PFSK-1 (cell line): Measurements from ENCODE around the gene EFCC1.

Experiments
- FOXP2 ChIP-seq: optimal IDR thresholded peaks from 2 replicates; pipeline ENCODE3; 2011; ENCODE audit warnings: borderline replicate concordance, control low read depth, inconsistent platforms; ENCODE audit not compliant: insufficient read depth; ENCODE audit errors: extremely low read length, extremely low read depth
- POLR2AphosphoS5 ChIP-seq: IDR thresholded peaks from 2 replicates; pipeline ENCODE4 v1.6.1; 2012; ENCODE audit warnings: low read depth, mild to moderate bottlenecking, control low read depth, low read length, moderate library complexity
- REST ChIP-seq, 2 experiments: IDR thresholded peaks; 2 replicates each; pipeline versions ENCODE4 v1.6.1 to v1.8.0; 2011 to 2012; ENCODE audit warnings: low read depth in 2 of 2, low read length in 2 of 2, control low read depth in 1 of 2, inconsistent platforms in 1 of 2, mild to moderate bottlenecking in 1 of 2, moderate library complexity in 1 of 2; ENCODE audit not compliant: insufficient read depth in 1 of 2
- SIN3A ChIP-seq: IDR thresholded peaks from 2 replicates; pipeline ENCODE4 v1.6.1; 2012; ENCODE audit warnings: mild to moderate bottlenecking, low read length, moderate library complexity, borderline replicate concordance; ENCODE audit not compliant: insufficient read depth
- TAF1 ChIP-seq: IDR thresholded peaks from 2 replicates; pipeline ENCODE4 v1.6.1; 2012; ENCODE audit warnings: low read length, control low read depth, borderline replicate concordance; ENCODE audit not compliant: insufficient read depth

Gene EFCC1

GRCh38 chr3:129061888-129062834 lies 61.1 kb downstream of the EFCC1 start:
- TF ChIP-seq TAF1 = no peak
- no peak for TF ChIP-seq REST (IDR thresholded peaks at IDR 0.05; ENCODE audit: insufficient read depth in 1 of 2, low read depth in 2 of 2, low read length in 2 of 2)
- TF ChIP-seq SIN3A = no peak
- no peak for TF ChIP-seq FOXP2
- TF ChIP-seq POLR2AphosphoS5 = no peak

DNA sequence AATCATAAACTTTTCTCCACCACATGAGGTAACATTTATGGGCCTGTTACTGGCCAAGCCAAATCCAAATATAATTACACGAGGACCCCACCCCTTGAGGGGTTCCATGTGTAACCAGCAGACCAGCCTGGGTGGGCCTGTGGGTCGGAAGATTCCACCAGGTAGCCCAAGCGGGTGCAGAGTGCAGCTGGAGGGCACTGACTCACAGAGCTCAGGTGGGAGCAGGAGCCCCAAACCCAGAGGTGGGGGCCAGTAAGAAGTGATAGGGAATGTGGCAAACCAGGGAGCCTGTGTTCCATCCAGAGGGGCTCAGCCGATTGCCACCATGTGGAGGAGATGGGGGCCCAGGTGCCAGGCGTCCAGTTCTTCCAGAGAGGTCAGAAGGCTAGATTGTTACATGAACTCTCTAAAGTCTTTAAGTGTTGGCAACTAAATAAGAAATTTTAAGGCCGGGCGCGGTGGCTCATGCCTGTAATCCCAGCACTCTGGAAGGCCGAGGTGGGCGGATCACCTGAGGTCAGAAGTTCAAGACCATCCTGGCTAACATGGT lies 62.1 kb downstream of the EFCC1 start:
- TF ChIP-seq TAF1 (no peak), FOXP2 (no peak), SIN3A (no peak), REST (IDR thresholded peaks at IDR 0.05; ENCODE audit: insufficient read depth in 1 of 2, low read depth in 2 of 2, low read length in 2 of 2) (no peak), POLR2AphosphoS5 (no peak)

GRCh38 chr3:129063841-129064482 lies 62.9 kb downstream of the EFCC1 start:
- TF ChIP-seq POLR2AphosphoS5 (no peak), SIN3A (no peak), TAF1 (no peak), REST (IDR thresholded peaks at IDR 0.05; ENCODE audit: insufficient read depth in 1 of 2, low read depth in 2 of 2, low read length in 2 of 2) (no peak), FOXP2 (no peak)

DNA sequence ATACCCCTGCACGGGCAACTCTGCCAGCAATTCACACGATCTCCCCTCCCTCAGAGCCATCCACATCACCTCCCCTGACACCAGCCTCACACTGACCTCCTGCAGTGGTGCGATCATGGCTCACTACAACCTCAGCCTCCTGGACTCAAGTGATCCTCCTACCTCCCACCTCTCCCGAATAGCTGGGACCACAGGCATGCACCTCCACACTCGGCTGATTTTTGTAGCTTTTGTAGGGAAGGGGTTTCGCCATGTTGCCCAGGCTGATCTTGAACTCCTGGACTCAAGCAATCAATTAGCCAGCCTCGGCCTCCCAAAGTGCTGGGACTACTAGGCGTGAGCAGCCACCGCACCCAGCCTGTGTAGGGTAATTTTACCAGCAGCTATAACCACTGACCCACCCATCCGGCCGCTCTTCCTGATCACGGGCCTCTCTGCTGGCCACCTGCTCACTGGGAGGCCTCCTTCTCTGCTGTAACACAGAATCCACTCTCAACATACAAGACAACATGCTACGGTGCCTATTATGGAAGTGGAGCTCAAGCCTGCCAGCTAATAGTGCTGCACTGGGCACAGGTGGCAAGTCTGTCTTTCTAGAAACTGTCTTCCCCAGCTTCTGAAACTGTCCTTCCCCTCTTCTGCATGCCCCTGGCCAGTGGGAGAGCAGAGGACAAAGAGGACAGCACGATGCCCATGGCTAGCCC lies 64.1 kb downstream of the EFCC1 start:
- no peak for TF ChIP-seq TAF1
- no peak for TF ChIP-seq REST (IDR thresholded peaks at IDR 0.05; ENCODE audit: insufficient read depth in 1 of 2, low read depth in 2 of 2, low read length in 2 of 2)
- no peak for TF ChIP-seq FOXP2
- no peak for TF ChIP-seq POLR2AphosphoS5
- no peak for TF ChIP-seq SIN3A
